ENCODE data around the gene PROSER3. TPM values are rescaled to one million over a fixed set of nuclear protein-coding genes. Genes with fewer than 3 reads are reported as not detected.

The PROSER3 gene
- total RNA-seq, 4 donors from 2014 or later: 1.0 to 52.6 (median 4.1) TPM

GRCh38 chr19:35789978-35790944 is 32.3 kb downstream of the PROSER3 start:
- no peaks in the 10 kb centered on the region for H3K36me3 ChIP-seq
- H3K27ac ChIP-seq: no peak overlapping the region
- no peak for DNase-seq
- H3K27me3 ChIP-seq: no peaks in the 10 kb centered on the region
- H3K9me3 ChIP-seq: no peaks in the 10 kb centered on the region
- no peak overlapping the region for H3K4me3 ChIP-seq
- TF ChIP-seq POLR2A (IDR thresholded peaks at IDR 0.05): no peak
- no peak for TF ChIP-seq CTCF (IDR thresholded peaks at IDR 0.05)
- no peaks in the 10 kb centered on the region for H3K4me1 ChIP-seq
- intact Hi-C loops (cut with DNase I; ENCODE audit: low total_unique reads): loop anchor here (10.0 kb wide), 1 partner anchor 145 kb away; the partner anchor contains the start of gene LRFN3

- Histone ChIP-seq H3K36me3 (no peaks in the 10 kb centered on the region), H3K4me3 (no peak overlapping the region), H3K27me3 (no peaks in the 10 kb centered on the region), H3K27ac (no peak overlapping the region), H3K9me3 (no peaks in the 10 kb centered on the region), H3K4me1 (no peaks in the 10 kb centered on the region)
- no peak for DNase-seq
- TF ChIP-seq POLR2A (IDR thresholded peaks at IDR 0.05) (no peak), CTCF (IDR thresholded peaks at IDR 0.05) (no peak)
- intact Hi-C loops (cut with DNase I; ENCODE audit: low total_unique reads): no loop called here
Observed at GRCh38 chr19:35790981-35791813, 33.2 kb downstream of the PROSER3 start.

GRCh38 chr19:35791814-35792279 is 33.9 kb downstream of the PROSER3 start:
- intact Hi-C loops (cut with DNase I; ENCODE audit: low total_unique reads): no loop called here
- Histone ChIP-seq H3K36me3 (no peaks in the 10 kb centered on the region), H3K4me3 (no peak overlapping the region), H3K27me3 (peaks cover 0 to 6% of the 10 kb centered on the region in 2 donors), H3K4me1 (no peaks in the 10 kb centered on the region), H3K27ac (no peak overlapping the region), H3K9me3 (no peaks in the 10 kb centered on the region)
- no peak for DNase-seq
- TF ChIP-seq CTCF (IDR thresholded peaks at IDR 0.05): no peak
- TF ChIP-seq POLR2A (IDR thresholded peaks at IDR 0.05): no peak

GRCh38 chr19:35792312-35792711 is 34.3 kb downstream of the PROSER3 start:
- peaks cover 0 to 8% of the 10 kb centered on the region in 2 donors for H3K27me3 ChIP-seq
- no peak overlapping the region for H3K4me3 ChIP-seq
- no peak overlapping the region for H3K27ac ChIP-seq
- no peak for TF ChIP-seq POLR2A (IDR thresholded peaks at IDR 0.05)
- no peak for TF ChIP-seq CTCF (IDR thresholded peaks at IDR 0.05)
- intact Hi-C loops (cut with DNase I; ENCODE audit: low total_unique reads): no loop called here
- no peak for DNase-seq
- H3K4me1 ChIP-seq: no peaks in the 10 kb centered on the region
- no peaks in the 10 kb centered on the region for H3K36me3 ChIP-seq
- no peaks in the 10 kb centered on the region for H3K9me3 ChIP-seq

Data from uterus (tissue), 4 donors.